H1 (cell line): ENCODE measurements around the gene NOS3. TPM values are rescaled to one million over a fixed set of nuclear protein-coding genes. Genes with fewer than 3 reads are reported as not detected.

Source experiments
- CHD7 ChIP-seq: fragments of 300-600 bp; sonication (generic); IDR thresholded peaks from 2 replicates; pipeline ENCODE4 v1.7.1; 2012; ENCODE audit warnings: low read length, moderate library complexity, mild to moderate bottlenecking, inconsistent platforms; ENCODE audit not compliant: insufficient replicate concordance
- ZNF274 ChIP-seq: IDR thresholded peaks from 2 replicates; pipeline ENCODE4 v1.7.0; 2012; ENCODE audit warnings: low read length, borderline replicate concordance; ENCODE audit errors: extremely low read depth
- polyA plus RNA-seq, 7 experiments: library from polyadenylated mRNA; depleted of rRNA in 3 of 7; stranded (reverse) in 5 of 7; unstranded in 2 of 7; fragments of >200 nt in 5 of 7; fragments of 200-250 nt in 2 of 7; gene quantifications; 1 replicate in 5 of 7; 2 replicates in 1 of 7; 4 replicates in 1 of 7; pipeline versions ENCODE4 v1.2.1 to v1.2.3, GENCODE V29; 2011 to 2013; ENCODE audit warnings: missing spikeins in 2 of 7, mixed read lengths in 2 of 7
- total RNA-seq: library from RNA; stranded (reverse); fragmentation: NEBNext Ultra II Directional; extraction: Animal tissue kit (Norgen Biotek cat#: 25700); gene quantifications from 2 replicates; pipeline ENCODE4 v1.2.1, GENCODE V29; 2021

Gene NOS3
- total and polyA plus RNA-seq, 2 of the 8 experiments (the other 6 are each of a cell fraction or from before 2014, with no cell fraction given), result 4.4 to 16.2 TPM

GRCh38 chr7:151006590-151007300, 15.9 kb downstream of the NOS3 start (continued):
- no peak for TF ChIP-seq CHD7
- no peak for TF ChIP-seq ZNF274
